SK-N-SH (cell line): ENCODE results near the gene ZNF655.
"Not testable (repeated sequence)": the region's sequence is repeated elsewhere in the genome, so short reads cannot be mapped to it uniquely, and the experiment has no call there.

ENCODE experiments used
- EP300 ChIP-seq, 2 experiments: IDR thresholded peaks; 2 replicates each; pipeline versions ENCODE4 v1.4.0 to v1.6.1; 2012; ENCODE audit warnings: borderline replicate concordance in 1 of 2, low read depth in 1 of 2, low read length in 1 of 2
- EZH2phosphoT487 ChIP-seq: fragments of 200-600 bp; sonication (generic); IDR thresholded peaks from 2 replicates; pipeline ENCODE4 v1.6.1; 2017; ENCODE audit warnings: low read depth, mixed run types, mild to moderate bottlenecking, antibody characterized with exemption, moderate library complexity, borderline replicate concordance
- FOXM1 ChIP-seq: IDR thresholded peaks from 2 replicates; pipeline ENCODE4 v1.4.0; 2012; ENCODE audit warnings: low read depth, mild to moderate bottlenecking
- GATA2 ChIP-seq: sonication (generic); formaldehyde crosslinking; IDR thresholded peaks from 2 replicates; pipeline ENCODE4 v1.5.0; 2020; ENCODE audit warnings: mild to moderate bottlenecking, missing genetic modification reagents
- JUND ChIP-seq: IDR thresholded peaks from 2 replicates; pipeline ENCODE4 v1.4.0; 2012
- MXI1 ChIP-seq: IDR thresholded peaks from 2 replicates; pipeline ENCODE4 v1.6.1; 2012; ENCODE audit warnings: mild to moderate bottlenecking, low read depth, low read length, improper control_type of control experiment
- POLR2AphosphoS5 ChIP-seq: IDR thresholded peaks from 2 replicates; pipeline ENCODE4 v1.6.1; 2012; ENCODE audit warnings: low read depth, low read length
- RCOR1 ChIP-seq: fragments of 150-350 bp; IDR thresholded peaks from 2 replicates; pipeline ENCODE4 v1.6.1; 2017; ENCODE audit warnings: antibody characterized with exemption, low read length
- SIN3A ChIP-seq: IDR thresholded peaks from 2 replicates; pipeline ENCODE4 v1.6.1; 2012; ENCODE audit warnings: low read depth, mild to moderate bottlenecking, low read length, moderate library complexity, borderline replicate concordance
- ZBTB33 ChIP-seq: IDR thresholded peaks from 2 replicates; pipeline ENCODE4 v1.4.0; 2012; ENCODE audit warnings: low read depth, borderline replicate concordance
- TF ChIP-seq, protein P1 (sequence below): fragments of 200-600 bp; sonication (generic); IDR thresholded peaks from 2 replicates; pipeline ENCODE4 v1.6.1; 2017; ENCODE audit warnings: antibody characterized with exemption, mild to moderate bottlenecking, moderate library complexity
- TF ChIP-seq, protein P2 (sequence below): fragments of 150-350 bp; IDR thresholded peaks from 2 replicates; pipeline ENCODE4 v1.6.1; 2017; ENCODE audit warnings: antibody characterized with exemption, low read length, low read depth, borderline replicate concordance

DNA sequence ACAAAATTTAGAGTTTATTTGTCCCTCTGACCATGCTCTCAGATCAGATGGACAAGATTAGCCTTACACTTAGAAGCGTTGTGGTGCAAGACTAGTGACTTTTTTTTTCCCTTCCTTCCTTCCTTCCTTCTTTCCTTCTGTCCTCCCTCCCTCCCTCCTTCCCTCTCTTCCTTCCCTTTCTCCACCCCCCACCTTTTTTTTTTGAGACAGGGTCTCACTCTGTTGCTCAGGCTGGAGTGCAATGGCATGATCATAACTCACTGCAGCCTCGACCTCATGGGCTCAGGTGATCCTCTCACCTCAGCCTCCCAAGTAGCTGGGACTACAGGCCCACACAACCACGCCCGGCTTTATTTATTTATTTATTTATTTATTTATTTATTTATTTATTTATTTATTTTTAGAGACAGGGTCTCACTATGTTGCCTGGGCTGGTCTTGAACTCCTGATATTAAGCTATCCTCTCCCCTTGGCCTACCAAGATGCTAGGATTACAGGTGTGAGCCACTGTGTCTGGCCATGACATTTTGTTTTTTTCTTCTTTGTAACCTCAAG, 22.4 kb downstream of the ZNF655 start:
- not testable (repeated sequence) for TF ChIP-seq MXI1; SIN3A; EP300 (IDR thresholded peaks at IDR 0.05; ENCODE audit: borderline replicate concordance in 1 of 2, low read depth in 1 of 2, low read length in 1 of 2); EZH2phosphoT487; ZBTB33; JUND; POLR2AphosphoS5; RCOR1; GATA2 (CRISPR knock-in tag); FOXM1
- TF ChIP-seq, protein P1, sequence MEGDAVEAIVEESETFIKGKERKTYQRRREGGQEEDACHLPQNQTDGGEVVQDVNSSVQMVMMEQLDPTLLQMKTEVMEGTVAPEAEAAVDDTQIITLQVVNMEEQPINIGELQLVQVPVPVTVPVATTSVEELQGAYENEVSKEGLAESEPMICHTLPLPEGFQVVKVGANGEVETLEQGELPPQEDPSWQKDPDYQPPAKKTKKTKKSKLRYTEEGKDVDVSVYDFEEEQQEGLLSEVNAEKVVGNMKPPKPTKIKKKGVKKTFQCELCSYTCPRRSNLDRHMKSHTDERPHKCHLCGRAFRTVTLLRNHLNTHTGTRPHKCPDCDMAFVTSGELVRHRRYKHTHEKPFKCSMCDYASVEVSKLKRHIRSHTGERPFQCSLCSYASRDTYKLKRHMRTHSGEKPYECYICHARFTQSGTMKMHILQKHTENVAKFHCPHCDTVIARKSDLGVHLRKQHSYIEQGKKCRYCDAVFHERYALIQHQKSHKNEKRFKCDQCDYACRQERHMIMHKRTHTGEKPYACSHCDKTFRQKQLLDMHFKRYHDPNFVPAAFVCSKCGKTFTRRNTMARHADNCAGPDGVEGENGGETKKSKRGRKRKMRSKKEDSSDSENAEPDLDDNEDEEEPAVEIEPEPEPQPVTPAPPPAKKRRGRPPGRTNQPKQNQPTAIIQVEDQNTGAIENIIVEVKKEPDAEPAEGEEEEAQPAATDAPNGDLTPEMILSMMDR = not testable (repeated sequence)
- TF ChIP-seq, protein P2, sequence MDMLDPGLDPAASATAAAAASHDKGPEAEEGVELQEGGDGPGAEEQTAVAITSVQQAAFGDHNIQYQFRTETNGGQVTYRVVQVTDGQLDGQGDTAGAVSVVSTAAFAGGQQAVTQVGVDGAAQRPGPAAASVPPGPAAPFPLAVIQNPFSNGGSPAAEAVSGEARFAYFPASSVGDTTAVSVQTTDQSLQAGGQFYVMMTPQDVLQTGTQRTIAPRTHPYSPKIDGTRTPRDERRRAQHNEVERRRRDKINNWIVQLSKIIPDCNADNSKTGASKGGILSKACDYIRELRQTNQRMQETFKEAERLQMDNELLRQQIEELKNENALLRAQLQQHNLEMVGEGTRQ = not testable (repeated sequence)
